Measurements from ENCODE around the gene APOA1.

DNA sequence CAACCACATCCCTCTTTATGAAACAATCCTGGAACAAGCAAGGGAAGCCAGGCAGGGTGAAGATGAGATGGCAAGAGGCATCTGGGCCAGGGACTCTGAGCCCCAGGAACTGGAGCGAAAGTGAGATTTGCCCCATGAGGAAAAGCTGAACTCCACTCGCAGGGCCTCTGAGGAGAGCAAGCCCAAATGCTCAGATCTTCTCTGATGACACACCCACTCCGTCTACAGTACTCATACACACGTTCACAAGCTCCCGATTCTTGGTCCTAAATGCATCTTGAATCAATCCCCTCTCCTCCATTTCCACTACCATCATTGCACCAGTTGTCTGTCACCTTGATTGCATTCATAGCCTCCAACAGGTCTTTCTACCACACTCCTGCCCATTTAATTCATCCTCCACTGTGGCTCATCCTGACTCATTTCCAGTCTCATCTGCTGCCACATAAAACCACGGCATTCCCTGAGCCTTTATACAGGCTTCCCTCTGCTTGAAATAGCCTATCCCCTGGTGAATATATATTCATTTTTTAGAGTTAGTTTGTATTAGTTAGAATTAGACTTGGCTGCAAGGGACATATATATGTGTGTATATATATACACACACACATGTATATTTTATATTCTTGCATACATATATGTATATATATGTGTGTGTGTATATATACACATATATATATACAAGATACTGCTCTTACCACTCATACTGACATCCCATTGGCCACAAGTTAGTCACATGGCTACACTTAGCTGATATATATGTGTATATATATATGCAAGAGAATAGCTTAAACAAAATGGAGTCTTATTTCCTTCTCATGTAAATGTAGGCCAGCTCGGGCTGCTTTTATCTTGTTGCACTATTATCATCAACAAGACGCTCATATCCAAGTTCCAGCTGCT, 44.3 kb downstream of the APOA1 start:
- TF ChIP-seq, protein P1, sequence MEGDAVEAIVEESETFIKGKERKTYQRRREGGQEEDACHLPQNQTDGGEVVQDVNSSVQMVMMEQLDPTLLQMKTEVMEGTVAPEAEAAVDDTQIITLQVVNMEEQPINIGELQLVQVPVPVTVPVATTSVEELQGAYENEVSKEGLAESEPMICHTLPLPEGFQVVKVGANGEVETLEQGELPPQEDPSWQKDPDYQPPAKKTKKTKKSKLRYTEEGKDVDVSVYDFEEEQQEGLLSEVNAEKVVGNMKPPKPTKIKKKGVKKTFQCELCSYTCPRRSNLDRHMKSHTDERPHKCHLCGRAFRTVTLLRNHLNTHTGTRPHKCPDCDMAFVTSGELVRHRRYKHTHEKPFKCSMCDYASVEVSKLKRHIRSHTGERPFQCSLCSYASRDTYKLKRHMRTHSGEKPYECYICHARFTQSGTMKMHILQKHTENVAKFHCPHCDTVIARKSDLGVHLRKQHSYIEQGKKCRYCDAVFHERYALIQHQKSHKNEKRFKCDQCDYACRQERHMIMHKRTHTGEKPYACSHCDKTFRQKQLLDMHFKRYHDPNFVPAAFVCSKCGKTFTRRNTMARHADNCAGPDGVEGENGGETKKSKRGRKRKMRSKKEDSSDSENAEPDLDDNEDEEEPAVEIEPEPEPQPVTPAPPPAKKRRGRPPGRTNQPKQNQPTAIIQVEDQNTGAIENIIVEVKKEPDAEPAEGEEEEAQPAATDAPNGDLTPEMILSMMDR (IDR thresholded peaks at IDR 0.05; ENCODE audit: borderline replicate concordance, extremely low read depth, low read length, poor library complexity, severe bottlenecking): no peak
- no peak for TF ChIP-seq EZH2 (IDR thresholded peaks at IDR 0.05; ENCODE audit: borderline replicate concordance, low read depth, low read length, severe bottlenecking)
